NCI-H2107 treated with DMSO at 0.1 percent for 48 hours (cell line): ENCODE results near the gene GSTO1.

Experiments
- DNase-seq: peaks from one replicate; lab custom pipeline; 2025; ENCODE audit not compliant: unreplicated experiment; lab: John Stamatoyannopoulos, UW

GSTO1 gene

DNA sequence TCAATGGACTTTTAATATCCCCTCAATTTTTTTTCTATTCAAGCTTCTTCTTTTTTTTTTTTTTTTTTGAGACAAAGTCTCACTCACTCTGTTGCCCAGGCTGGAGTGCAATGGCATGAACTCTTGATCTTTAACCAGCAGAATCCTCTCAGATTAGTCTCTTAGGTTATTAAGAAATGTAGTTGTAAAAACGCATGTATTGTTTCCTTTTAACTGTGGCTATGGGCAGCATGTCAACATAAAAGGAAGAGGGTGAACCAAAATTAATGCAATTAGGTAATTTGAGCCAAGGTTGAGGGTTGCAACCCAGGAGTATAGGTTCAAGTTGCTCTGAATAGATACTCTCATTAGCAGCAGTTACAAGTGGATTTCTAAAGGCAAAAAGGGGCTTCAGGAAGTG, 4.3 kb upstream of the GSTO1 start:
- DNase-seq = peak; percentile 12

DNA sequence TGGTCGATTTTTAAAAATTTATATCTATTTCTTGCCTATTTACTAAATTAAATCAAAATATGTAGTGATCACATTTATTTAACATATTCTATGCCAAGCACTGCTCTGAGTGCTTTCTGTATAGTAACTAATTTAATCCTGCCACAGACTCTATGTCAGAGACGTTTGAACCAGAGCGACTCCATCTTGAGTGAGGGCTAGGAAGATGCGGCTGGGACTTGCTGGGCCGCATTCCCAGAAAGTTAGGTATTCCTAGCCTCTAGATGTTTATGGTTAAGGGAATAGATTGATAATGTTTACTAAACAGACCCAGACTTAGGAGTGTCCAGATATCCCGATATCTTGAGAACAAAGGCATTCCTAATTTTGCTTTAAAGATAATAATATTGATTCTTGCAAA, 3.2 kb upstream of the GSTO1 start:
- no peak for DNase-seq

DNA sequence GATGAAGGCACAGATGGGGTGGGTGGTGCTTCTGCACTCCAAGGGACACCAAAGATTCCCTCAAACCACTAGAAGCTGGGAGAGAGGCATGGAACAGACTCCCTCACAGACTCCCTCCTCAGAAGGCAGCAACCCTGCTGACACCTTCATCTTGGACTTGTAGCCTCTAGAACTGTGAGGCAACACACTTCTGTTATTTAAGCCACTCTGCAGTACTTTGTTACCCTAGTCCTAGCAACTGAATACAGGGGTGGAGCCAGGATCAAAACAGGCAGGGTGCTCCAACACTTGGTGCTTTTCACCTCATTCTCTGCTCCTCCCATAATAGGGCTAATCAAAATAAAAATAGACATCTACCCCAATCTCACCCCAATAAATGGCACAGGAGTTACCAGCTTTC, 2.3 kb upstream of the GSTO1 start:
- no peak for DNase-seq

DNA sequence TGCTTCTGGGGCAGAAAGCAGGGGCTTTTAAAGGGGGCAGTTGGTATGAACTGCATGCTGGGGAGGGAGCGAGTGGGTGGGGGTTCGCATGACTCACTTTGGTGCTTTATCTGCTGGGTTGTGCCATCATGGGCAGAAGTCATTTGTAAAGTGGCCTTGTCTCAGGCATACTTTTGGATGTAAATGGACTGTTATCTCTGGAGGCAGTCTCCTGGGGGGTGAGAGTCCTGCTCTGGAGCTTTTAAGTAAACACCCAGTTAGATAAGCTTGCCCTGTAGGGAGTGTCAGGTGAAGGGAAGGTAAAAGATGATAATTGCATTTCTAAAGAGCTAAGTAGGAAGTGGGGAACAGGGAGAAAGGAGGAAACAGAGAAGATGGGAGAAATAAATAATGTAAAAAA, 1.6 kb upstream of the GSTO1 start:
- no peak for DNase-seq

DNA sequence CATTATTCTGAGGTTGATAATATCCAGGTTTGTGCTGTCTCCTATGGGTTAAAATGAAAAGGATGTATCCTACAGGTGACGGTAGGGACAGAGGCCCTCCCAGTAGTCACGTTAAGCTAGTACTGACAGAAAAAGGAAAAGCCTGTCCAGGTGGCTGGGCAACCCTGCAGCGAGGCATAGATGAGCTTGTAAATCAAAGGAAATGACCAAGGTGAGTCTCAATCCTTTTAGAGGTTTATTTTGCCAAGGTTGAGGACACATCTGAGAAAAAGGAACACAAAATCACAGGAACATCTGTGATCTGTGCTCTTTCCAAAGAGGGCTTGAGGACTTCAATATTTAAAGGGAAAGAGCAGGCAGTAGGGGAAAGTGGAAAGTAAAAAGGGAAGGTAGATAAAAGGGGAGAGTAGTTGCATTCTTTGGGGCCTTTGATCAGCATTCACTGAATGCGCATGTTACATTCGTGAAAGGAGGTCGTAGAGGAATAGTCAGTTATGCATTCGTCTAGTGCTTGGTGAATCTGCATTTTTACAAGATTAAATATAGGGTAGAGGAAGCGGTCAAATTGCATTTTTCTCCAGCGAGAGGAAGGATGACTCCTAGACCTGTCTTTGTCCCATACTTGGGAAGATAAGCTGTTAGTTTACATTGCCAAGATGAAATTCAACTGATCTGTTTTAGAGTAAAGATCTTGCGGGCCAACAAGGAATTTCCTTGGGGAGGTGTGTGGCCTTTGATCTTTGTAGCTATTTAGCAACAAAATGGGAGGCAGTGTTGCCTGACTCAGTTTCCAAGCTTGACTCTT, 884 bp upstream of the GSTO1 start:
- DNase-seq = no peak

DNA sequence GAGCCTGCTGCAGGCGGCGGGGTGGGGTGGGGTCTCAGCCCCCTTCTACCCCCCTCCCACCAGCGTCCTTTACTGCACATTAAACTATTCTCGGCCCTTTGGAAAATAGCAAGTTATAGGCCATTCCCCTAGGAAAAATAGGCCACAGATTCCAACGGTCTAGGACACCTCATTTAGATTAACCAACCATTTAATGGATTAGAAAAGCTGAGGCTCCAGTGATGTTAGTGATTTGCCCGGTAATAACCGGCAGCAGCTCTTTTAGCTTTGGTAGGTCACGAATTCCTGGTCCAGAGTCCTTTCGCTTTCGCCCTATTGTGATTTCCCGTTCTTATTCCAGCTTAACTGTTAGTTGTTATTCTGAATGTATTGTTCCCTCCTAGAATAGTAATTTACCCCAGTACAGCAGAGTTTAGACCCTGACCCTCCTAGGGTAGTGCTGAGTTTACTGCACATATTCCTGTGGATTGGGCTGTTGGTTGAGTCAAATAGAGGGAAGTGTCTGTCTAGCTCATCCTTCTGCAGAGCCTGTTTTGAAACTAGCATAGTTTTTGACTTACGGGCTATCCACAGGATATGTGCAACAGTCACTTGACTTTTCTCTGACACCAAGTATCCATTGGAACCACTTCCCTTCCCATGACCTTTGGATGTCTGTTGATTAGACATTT, 754 bp downstream of the GSTO1 start:
- DNase-seq = no peak

DNA sequence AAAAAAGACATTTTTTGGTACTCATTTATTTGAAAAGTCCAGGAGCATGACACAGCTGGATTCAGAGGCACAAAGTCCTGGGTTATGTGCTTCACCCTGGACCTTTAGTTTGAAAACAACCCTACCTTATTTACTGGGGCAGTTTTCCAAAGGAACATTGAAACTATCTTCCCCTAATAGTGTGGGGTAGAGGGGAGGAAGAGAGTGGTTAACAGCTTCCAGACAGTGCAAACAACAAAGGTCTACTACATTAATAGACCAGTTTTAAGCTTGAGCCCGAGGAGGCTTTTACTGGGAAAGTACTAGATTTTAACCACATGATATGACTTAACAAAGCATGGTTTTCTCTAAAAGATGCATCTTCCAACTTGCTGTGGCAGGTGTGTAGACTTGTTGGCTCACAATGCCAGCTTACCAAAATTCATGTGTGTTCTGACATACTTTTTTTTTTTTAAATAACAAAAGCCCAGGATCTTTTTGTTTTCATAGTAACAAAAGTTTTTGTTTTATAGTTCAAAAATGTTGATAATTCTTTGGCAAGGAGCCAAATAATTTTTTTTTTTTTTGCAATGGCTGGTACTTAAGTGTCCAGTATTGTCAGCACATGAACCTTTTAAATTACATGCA, 1.8 kb downstream of the GSTO1 start:
- DNase-seq = no peak

DNA sequence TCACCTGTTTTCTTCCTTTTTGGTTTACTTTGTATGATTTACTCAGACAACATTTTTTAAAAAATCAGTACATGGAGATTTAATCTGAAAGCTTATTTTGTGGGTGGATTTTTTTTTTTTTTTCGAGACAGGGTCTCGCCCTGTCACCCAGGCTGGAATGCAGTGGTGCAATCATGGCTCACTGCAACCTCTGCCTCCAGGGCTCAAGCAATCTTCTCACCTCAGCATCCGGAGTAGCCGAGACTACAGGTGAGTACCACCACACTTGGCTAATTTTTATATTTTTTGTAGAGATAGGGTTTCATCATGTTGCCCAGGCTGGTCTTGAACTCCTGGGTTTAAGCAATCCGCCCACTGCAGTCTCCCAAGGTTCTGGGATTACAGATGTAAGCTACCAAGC, 2.5 kb downstream of the GSTO1 start:
- DNase-seq = no peak

DNA sequence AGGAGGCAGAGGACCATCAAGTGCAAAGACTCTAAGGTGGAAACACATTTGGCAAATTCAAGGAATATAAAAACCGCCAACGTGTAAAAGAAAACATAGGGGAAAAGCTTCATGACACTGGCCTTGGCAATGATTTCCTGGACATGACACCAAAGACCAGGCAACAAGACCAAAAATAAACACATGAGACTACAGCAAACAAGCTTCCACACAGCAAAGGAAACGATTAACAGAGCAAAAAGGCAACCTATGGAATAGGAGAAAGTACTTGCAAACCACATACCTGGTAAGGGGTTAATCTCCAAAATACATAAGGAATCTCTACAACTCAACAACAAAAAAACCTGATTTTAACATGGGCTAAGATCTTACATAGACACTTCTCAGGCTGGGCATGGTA, 3.5 kb downstream of the GSTO1 start:
- DNase-seq = no peak

DNA sequence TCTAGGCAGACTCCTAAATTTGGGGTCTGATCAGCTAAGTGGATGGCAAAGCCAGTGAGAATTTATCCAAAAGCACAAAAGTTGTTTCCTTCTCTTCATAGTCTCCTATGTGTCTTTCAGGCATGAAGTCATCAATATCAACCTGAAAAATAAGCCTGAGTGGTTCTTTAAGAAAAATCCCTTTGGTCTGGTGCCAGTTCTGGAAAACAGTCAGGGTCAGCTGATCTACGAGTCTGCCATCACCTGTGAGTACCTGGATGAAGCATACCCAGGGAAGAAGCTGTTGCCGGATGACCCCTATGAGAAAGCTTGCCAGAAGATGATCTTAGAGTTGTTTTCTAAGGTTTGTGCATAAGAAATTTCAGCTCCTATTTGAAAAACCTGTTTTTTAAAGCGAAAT, 4.8 kb downstream of the GSTO1 start:
- DNase-seq = no peak

DNA sequence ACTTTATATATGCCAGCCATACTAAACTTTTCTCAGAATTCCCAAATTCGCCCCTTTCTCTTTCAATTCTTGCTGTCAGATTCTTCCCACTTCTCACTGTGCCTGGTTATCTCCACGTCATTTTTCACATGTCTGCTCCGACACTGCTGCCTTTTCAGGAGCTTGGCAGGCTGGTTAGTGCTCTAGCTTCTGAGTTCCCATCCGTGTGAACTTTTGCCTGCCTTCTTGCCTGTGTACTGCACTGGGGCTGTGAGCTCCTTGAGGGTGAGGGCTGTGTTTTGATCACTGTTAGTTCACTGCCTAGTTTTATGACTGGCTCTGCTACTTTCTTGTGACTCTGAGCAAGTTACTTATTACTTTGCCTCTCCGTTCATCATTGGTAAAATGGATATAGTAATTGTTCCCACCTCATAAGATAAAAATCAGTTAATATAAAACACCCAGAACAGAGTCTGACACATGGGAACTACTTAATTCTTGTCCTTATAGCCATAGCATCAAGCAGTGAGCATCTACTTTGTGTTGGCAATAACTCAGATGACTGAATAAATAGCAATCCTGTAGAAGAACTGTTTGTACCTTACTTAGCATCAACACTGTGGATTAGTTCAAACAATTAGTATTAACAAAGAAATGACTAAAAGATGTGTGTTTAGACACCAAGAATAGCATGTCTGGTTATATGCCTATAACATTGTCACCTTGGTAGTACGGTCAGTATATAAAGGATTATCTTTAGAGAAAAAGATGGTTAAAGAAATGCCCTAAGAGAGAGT, 5.5 kb downstream of the GSTO1 start:
- no peak for DNase-seq

DNA sequence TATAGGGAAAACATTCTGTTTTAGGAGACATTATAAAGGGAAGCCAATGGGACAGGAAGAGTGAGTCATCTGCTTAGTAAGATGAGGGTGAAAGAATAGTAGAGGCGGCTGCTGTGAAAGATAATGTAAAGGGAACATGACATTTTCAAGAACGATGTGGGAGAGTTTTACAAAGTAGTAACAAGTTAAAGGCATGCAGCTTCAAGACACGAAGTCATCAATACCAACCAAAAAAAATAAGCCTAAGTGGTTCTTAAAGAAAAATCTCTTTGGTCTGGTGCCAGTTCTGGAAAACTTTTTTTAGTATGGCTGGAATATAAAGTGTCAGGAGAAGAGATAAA, 6.1 kb downstream of the GSTO1 start:
- DNase-seq = no peak

DNA sequence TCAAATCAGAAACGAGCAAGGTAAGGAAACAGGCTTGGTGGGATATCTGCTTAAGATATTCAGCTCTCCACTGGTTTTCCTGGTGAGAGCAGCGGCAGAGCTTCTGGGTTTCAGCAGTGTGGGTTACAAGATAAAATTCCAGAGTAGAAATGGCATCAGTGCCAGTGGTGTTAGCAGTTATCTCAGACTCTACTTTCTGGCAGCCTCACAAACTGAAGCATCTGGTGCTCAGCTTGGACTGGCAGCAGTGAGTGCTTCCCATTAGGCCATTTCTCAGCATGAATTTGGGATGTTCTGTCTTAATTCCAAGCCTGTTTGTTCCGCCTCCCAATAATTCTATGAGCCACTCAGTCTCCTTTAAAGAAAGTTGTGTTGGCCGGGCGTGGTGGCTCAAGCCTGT, 7.4 kb downstream of the GSTO1 start:
- no peak for DNase-seq

DNA sequence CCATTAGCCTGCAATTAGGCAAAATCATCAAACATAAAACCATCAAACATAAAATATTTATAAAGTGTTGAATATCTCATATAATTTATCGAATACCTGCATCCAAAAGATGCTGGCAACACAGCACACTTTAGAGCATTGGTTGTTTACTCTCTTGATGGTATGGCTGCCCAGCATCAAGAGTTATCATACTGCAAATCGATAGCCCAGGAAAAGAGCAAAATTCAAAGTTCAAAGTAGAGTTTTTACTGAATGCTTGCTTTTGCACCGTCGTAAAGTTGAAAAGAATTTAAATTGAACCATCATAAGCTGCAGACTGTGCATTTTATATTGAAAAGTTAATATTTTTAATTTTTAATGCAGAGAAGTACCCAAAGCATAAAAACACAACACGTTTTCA, 10.1 kb downstream of the GSTO1 start:
- DNase-seq = no peak

DNA sequence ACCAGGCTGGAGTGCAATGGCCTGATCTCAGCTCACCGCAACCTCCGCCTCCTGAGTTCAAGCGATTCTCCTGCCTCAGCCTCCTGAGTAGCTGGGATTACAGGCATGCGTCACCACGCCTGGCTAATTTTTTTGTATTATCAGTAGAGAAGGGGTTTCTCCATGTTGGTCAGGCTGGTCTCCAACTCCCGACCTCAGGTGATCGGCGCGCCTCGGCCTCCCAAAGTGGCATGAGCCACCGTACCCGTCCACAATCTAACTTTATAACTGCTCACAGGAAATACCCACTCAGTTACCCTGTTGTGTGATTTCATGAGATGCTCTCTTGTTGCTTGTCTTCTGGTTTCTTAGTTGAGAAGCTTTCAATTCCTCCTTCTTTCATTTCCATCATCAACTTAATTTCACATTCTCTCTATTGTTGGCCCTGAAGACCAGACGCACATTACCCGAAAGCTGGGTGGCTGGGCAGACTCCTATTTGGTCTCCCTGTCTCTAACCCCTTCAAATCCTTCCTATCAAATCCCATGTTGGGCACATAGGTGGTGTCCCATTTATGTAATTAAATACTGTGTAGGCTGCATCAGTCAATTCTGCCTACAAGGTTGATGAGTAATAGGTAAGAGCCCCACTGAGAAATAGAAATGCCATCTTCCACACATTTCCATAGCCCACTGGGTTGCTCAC, 13.2 kb downstream of the GSTO1 start:
- no peak for DNase-seq

DNA sequence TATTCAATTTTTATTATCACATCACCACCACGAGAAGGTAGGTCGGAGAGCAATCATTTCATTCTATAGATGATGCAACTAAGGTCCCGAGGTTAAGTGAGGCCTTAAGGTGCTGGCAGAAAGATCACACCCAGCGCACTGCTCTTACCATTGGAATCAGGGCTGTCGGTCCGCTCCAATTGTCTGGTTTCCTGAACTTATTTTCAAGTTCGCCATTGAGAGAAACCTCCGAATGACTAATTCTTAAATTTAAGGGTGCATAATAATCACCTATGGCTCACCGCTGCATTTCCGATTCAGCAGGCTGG, 13.7 kb downstream of the GSTO1 start:
- no peak for DNase-seq

DNA sequence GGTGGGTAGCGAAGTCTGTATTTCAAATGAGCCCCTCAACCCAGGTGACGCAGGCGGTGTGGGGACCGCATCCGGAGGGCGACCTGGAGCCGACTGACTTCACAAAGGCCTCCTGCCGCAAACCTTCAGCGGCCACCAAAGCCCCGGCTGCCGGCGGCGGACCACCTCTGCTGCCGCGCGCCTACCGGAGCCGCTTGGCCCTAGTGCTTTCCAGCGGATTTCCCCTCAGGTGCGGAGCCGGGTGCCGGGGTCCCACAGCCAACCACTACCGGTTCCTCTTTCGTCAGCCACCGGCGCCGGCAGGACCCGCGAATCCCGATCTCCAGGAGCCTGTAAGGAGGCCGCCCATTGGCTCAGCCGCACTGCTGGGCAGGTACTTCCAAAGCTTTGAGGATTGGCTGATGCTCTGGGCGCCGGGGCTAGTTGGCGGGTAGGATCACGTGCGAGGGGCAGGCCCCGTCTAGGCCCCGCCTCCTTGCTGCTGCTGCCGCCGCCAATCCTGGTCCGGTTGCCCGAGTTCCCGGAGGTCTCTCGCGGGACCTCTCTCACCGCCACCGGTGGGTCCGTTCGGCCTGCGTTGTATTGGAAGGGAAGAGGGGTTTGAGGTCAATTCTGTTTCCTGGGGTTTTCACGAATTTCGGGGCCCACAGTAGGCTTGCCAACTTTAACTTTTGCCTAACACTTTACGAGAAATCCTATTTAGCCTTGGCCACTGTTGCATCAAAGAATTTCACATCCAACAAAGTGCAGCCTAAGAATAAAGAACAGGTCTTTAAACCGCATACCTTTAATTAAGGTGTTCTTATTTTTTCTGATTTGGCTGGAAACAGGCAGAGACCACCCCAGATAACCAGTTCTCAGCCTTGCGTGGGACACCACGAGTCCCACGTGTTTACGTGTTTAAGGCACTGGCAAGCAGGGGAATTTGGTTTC, 14.3 kb downstream of the GSTO1 start, which contains the start of gene GSTO2:
Gene GSTO2 (plus strand): TSS at position 472 of the 933 bp plus-strand sequence. CDS start 5,732 bp downstream, outside the sequence.
- peak; percentile 85 for DNase-seq

DNA sequence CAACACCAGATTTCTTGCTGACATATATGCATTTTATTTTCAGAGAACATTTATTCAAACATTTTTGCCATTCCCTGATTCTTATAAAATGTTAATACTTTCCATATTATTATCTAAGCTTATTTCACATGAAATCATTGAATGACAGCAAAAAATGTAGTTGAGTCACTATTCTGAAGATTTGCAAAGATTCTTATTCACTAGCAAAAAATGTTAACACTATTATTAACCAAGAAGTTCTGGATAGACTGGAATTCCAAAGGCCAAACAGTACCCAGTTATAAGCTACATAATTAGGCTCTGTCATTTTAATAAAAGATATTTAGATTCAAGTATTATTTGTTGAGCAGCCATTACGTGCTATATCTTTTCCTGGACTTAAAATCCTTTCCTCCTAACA, 18.6 kb downstream of the GSTO1 start:
- no peak for DNase-seq

DNA sequence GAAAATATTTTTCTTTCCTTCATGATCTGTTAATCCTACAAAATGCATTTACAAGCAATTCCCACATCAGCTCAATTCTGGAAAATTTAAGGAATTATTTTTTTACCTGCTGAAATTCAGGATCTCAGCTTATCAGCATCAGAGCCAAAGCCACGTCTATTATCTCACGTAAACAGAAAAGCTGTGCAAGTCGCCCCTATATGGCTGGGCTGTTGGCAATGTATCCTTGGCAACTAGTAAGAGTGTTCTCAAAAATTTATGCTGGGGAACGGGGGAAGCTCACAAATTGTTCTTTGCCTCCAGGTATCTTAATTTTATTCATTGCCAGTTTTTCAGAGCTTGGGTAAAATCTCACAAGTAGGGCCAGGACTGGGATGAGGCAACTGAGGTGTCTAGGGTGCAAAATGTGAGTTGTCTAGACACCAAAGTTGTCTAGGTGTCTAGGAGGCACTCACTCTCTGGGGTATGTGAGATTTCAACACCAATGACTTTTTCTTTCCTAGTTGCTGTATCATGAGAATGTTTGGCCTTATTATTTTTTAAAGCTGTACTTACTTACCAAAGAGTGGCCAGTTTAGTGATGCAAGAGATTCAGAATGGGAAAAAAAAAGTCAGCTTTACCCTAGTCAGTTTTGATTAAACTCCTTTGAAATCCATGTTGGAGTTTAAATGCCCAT, 19.3 kb downstream of the GSTO1 start:
- DNase-seq = no peak
